Activated CD8-positive, alpha-beta T cell treated with anti-CD3 and anti-CD28 coated beads, Interleukin-2, amount 10 ng/mL, durations not matched to agents 7 days and 5 days (primary cell): ENCODE results near the gene VSTM2L. TPM values are rescaled to one million over a fixed set of nuclear protein-coding genes. Genes with fewer than 3 reads are reported as not detected.

Experiments used
- ATAC-seq: fragments of 150-1000 bp; cut with Tn5 transposase; one replicate; pipeline ENCODE4 v1.10.0; 2021; ENCODE audit warnings: moderate library complexity
- CTCF ChIA-PET: fragments of 350-600 bp; sonication (Branson Sonifier 250); formaldehyde crosslinking; loops from one replicate; lab custom pipeline; 2021; ENCODE audit warnings: antibody characterized with exemption; lab: Charles Lee
- POLR2A ChIA-PET: fragments of 350-600 bp; sonication (Branson Sonifier 250); formaldehyde crosslinking; loops from one replicate; lab custom pipeline; 2021; ENCODE audit warnings: antibody characterized with exemption; lab: Charles Lee
- DNase-seq: peaks from one replicate; pipeline ENCODE4 v3.0.0-alpha.2; 2020
- H3K27ac Mint-ChIP-seq: one replicate; pipeline ENCODE4 v1.8.0; 2021; ENCODE audit warnings: mild to moderate bottlenecking, mixed read lengths
- H3K27me3 Mint-ChIP-seq: one replicate; pipeline ENCODE4 v1.8.0; 2021; ENCODE audit warnings: low read depth, mixed read lengths
- H3K36me3 Mint-ChIP-seq: one replicate; pipeline ENCODE4 v1.8.0; 2021; ENCODE audit warnings: low read depth, mixed read lengths
- H3K4me1 Mint-ChIP-seq: one replicate; pipeline ENCODE4 v1.8.0; 2021; ENCODE audit warnings: low read depth, mixed read lengths
- H3K4me3 Mint-ChIP-seq: one replicate; pipeline ENCODE4 v1.8.0; 2021; ENCODE audit warnings: mild to moderate bottlenecking, mixed read lengths
- H3K9me3 Mint-ChIP-seq: one replicate; pipeline ENCODE4 v1.8.0; 2022; ENCODE audit warnings: mixed read lengths; ENCODE audit not compliant: insufficient read depth
- total RNA-seq, 2 experiments: library from RNA; stranded (reverse); gene quantifications; one replicate each; pipeline ENCODE4 v1.2.3, GENCODE V29; 2021

The VSTM2L gene
- total RNA-seq, 2 experiments from 2014 or later = 0.21 TPM; not detected in 1

DNA sequence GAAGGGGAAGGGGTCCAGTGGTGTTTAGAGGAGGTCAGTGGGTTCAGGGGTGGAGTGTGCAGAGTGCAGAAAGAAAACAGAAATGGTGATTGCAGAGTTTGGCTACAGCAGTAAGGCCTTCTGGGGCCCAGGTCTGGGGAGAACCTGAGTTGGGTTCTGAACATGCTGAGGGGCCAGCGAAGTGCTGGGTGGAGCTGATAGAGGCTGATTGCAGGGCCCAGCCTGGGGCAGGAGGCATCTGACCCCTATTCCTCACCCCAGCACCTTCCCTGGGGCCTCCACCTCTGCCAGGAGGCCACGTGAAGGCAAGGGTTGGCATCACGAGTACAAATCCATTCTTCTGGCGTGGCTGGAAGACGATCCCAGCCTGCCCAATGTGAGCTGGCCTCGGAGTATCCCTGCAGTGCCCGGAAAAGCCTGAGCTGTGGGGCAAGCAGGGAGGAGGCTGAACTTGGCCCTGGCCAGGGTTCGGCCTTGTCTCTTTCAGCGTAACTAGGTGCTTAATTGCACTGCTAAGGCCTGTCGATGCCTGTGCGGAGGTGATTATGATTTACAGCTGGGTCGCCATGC is 35.3 kb downstream of the VSTM2L start:
- H3K36me3 Mint-ChIP-seq = no peaks in the 10 kb centered on the region
- no peaks in the 10 kb centered on the region for H3K4me1 Mint-ChIP-seq
- no peak overlapping the region for H3K27ac Mint-ChIP-seq
- DNase-seq (no peak), ATAC-seq (no peak)
- no peaks in the 10 kb centered on the region for H3K9me3 Mint-ChIP-seq
- ChIA-PET CTCF (no interaction called here), POLR2A (no interaction called here)
- H3K27me3 Mint-ChIP-seq = no peaks in the 10 kb centered on the region
- H3K4me3 Mint-ChIP-seq = no peak overlapping the region

DNA sequence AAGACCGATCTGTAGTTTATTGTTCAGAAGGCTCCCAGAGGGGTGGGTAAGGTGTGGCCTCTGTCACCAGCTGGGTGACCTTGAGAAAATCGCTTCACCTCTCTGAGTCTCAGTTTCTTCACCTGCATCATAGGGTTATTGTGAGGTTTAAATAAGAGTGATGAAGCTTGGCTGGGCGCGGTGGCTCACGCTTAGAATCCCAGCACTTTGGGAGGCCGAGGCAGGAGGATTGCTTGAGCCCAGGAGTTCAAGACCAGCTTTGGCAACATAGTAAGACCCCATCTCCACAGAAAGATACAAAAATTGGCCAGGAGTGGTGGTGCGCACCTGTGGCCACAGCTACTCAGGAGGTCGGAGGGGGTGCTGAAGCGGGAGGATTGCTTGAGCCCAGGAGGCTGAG is 36.0 kb downstream of the VSTM2L start:
- no peak for ATAC-seq
- H3K27me3 Mint-ChIP-seq = no peaks in the 10 kb centered on the region
- no peaks in the 10 kb centered on the region for H3K36me3 Mint-ChIP-seq
- no peak for DNase-seq
- H3K27ac Mint-ChIP-seq = no peak overlapping the region
- H3K4me1 Mint-ChIP-seq = no peaks in the 10 kb centered on the region
- no peak overlapping the region for H3K4me3 Mint-ChIP-seq
- H3K9me3 Mint-ChIP-seq = no peaks in the 10 kb centered on the region
- ChIA-PET POLR2A (no interaction called here), CTCF (no interaction called here)

DNA sequence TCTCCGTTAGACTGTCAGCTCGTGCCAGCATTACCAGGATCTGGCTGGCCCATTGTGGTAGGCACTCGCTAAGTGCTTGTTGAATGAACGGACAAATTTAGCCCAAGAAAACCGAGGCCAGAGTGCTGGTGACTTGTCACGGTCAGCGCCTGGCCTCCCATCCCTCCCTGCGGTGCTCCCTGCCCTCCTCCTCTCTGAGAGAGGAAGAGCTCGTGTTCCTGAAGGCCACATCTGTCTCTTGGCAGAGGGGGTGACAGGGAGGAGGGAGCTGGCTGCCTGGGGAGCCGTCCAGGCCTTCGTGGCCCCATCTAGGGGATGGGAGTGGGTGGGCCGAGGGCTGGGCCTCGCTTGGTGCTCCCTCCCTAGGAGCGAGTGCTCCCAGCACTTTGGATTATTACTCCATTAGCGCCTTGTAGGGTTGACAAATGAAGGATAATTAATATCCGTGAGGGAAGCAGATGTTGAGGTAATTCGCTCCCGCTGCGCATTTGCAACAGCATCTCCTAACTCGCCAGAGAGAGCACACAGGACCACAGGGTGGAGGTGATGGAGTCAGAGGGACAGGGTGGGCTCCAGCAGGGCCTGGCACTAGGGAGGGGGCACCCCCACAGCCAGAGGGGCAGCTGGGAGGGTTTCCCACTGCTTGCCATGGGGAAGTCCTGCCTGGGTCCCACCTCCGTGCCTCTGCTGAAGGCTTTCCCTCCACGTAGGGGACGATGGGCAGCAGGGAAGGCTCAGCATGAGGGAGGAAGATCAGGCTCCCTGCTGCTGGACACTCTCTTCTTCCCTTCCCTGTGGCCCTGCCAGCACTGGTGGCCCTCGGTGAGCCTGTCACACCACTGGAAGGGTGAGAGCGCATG is 37.0 kb downstream of the VSTM2L start:
- H3K27ac Mint-ChIP-seq = no peak overlapping the region
- no peaks in the 10 kb centered on the region for H3K27me3 Mint-ChIP-seq
- H3K9me3 Mint-ChIP-seq = no peaks in the 10 kb centered on the region
- no peak overlapping the region for H3K4me3 Mint-ChIP-seq
- no peaks in the 10 kb centered on the region for H3K36me3 Mint-ChIP-seq
- CTCF ChIA-PET = no interaction called here
- POLR2A ChIA-PET = no interaction called here
- ATAC-seq = no peak
- DNase-seq = no peak
- H3K4me1 Mint-ChIP-seq = no peaks in the 10 kb centered on the region

DNA sequence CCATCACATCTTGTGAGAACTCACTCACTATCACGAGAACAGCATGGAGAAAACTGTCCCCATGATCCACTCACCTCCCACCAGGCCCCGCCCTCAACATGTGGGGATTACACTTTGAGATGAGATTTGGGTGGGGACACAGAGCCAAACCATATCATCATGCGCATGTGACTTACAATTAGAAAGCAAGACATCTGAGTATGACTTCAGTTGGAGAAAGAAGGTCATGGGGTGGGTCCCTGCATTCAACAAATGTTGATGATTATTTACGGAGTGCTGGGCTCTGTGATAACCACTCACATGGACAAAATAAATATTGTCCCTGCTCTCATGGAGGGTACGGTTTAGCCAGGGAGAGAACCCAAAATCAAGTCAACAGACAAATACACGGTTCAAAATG is 37.9 kb downstream of the VSTM2L start:
- ChIA-PET CTCF (no interaction called here), POLR2A (no interaction called here)
- H3K4me3 Mint-ChIP-seq = no peak overlapping the region
- no peaks in the 10 kb centered on the region for H3K27me3 Mint-ChIP-seq
- no peaks in the 10 kb centered on the region for H3K4me1 Mint-ChIP-seq
- DNase-seq (no peak), ATAC-seq (no peak)
- no peaks in the 10 kb centered on the region for H3K36me3 Mint-ChIP-seq
- no peak overlapping the region for H3K27ac Mint-ChIP-seq
- H3K9me3 Mint-ChIP-seq = no peaks in the 10 kb centered on the region

DNA sequence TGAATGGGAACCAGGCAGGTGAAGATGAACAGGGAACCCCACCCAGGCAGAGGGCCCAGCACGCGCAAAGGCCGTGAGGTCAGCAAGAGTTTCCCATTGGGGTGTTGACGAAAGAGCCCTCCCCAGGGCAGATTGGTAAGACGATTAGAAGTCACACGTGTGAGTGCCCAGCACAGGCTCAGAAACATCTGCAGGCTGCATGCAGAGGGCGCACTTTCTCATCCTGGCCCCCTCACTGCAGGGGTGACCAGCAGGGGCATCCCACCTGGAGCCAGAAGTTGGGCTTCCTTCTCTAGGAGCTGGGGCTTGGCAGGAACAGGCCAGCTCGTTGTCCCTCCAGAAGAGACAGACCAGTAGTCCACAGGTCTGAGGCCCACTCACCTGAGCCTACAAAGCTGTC is 38.4 kb downstream of the VSTM2L start:
- ATAC-seq (no peak), DNase-seq (no peak)
- Mint-ChIP-seq H3K9me3 (no peaks in the 10 kb centered on the region), H3K36me3 (no peaks in the 10 kb centered on the region), H3K27ac (no peak overlapping the region), H3K4me1 (no peaks in the 10 kb centered on the region), H3K4me3 (no peak overlapping the region), H3K27me3 (no peaks in the 10 kb centered on the region)
- ChIA-PET POLR2A (no interaction called here), CTCF (no interaction called here)

DNA sequence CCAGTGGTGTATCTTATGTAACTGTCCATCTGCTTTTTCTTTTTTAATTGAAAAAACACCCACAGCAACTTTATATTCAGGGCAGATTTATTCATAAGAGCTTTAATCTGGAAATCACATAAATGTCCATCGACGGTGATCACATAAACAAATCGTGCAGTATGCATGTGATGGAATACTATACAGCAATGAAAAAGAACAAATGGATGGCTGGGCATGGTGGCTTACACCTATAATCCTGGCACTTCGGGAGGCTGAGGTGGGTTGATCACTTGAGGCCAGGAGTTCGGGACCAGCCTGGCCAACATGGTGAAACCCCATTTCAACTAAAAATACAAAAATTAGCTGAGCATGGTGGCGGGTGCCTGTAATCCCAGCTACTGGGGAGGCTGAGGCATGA is 39.1 kb downstream of the VSTM2L start:
- ATAC-seq = no peak
- H3K36me3 Mint-ChIP-seq = no peaks in the 10 kb centered on the region

DNA sequence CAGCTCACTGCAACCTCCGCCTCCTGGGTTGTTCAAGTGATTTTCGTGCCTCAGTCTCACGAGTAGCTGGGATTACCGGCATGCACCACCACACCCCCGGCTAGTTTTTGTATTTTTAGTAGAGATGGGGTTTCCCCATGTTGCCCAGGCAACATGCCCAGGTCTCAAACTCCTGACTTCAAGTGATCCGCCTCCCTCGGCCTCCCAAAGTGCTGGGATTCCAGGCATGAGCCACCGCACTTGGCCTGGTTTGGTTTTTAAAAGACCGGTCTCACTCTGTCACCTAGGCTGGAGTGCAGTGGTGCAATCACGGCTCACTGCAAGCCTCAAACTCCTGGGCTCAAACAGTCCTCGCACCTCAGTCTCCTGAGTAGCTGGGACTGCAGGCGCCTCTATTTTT is 40.1 kb downstream of the VSTM2L start:
- DNase-seq = no peak
- no peak overlapping the region for H3K27ac Mint-ChIP-seq
- no peak overlapping the region for H3K4me3 Mint-ChIP-seq
- peaks cover 2% of the 10 kb centered on the region for H3K27me3 Mint-ChIP-seq
- no peak for ATAC-seq
- CTCF ChIA-PET = no interaction called here
- H3K4me1 Mint-ChIP-seq = no peaks in the 10 kb centered on the region
- POLR2A ChIA-PET = no interaction called here
- no peaks in the 10 kb centered on the region for H3K36me3 Mint-ChIP-seq
- no peaks in the 10 kb centered on the region for H3K9me3 Mint-ChIP-seq

More for the DNA sequence above, 39.1 kb downstream of the VSTM2L start:
- DNase-seq = no peak
- Mint-ChIP-seq H3K9me3 (no peaks in the 10 kb centered on the region), H3K27ac (no peak overlapping the region), H3K27me3 (peaks cover 2% of the 10 kb centered on the region), H3K4me3 (no peak overlapping the region), H3K4me1 (no peaks in the 10 kb centered on the region)
- CTCF ChIA-PET = no interaction called here
- POLR2A ChIA-PET = no interaction called here

DNA sequence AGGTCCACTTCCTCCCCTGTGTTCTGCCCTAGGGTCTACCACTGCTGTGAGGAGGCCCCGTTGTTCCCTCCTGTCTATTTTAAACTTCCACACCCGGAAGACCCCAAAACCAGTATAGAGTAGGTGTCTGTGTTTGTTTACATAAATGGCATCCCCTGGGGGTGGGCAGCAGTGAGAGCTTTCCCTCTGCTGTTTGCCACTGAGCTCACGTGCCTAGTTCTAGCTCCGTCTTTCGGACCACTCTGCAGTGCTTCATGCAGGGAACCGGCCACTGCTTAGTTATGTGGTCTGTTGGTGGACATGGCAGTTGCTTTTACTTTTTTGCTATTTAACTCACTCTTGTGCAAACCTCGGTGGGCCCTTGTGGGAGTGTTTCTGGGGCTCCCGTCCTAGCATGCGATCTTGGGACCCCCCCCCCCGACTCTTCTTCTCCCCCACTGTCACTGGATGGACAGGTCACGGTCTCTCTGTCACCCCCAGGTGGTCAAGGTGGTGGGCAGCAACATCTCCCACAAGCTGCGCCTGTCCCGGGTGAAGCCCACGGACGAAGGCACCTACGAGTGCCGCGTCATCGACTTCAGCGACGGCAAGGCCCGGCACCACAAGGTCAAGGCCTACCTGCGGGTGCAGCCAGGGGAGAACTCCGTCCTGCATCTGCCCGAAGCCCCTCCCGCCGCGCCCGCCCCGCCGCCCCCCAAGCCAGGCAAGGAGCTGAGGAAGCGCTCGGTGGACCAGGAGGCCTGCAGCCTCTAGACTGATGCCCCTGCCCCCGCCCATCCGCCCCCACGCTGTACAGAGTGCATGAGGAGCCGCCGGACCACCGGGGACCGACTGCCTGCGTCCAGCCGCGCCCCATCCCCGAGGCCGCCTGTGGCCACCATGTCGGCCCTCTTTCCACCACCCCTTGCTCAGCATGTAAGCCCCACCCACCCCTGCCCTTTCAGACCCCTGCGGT is 40.9 kb downstream of the VSTM2L start:
- Mint-ChIP-seq H3K27me3 (peaks cover 2% of the 10 kb centered on the region), H3K4me1 (no peaks in the 10 kb centered on the region), H3K4me3 (no peak overlapping the region), H3K36me3 (no peaks in the 10 kb centered on the region), H3K27ac (no peak overlapping the region), H3K9me3 (no peaks in the 10 kb centered on the region)
- DNase-seq (no peak), ATAC-seq (no peak)
- POLR2A ChIA-PET = no interaction called here
- CTCF ChIA-PET = no interaction called here

DNA sequence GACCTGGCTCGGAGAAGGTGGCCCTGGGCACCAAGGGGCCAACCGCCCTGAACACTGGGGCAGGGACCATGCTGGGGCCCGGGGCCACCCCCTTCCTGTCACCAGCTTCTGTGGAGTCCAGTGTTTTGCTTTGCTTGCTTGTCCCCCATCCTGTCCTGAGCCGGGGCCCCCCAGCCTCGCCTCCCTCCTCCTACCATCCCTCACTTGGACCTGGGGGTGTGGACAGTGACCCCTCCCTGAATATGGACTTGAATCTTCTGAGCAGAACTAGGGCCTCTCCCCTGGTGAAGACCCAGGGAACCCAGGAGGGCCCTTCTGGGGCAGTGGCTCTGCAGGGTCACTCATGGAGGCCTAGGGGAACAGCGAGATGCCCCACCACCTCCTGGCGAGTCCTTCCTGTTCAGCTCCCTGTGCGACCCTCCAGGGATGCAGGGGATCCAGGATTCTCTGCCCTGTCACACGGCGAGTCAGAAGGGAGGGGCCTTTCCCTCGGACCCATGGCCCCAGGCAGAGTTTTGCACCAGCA is 41.6 kb downstream of the VSTM2L start:
- Mint-ChIP-seq H3K36me3 (no peaks in the 10 kb centered on the region), H3K4me3 (no peak overlapping the region), H3K27me3 (peaks cover 2% of the 10 kb centered on the region), H3K27ac (no peak overlapping the region), H3K9me3 (no peaks in the 10 kb centered on the region), H3K4me1 (no peaks in the 10 kb centered on the region)
- DNase-seq (no peak), ATAC-seq (no peak)
- CTCF ChIA-PET = no interaction called here
- POLR2A ChIA-PET = no interaction called here

DNA sequence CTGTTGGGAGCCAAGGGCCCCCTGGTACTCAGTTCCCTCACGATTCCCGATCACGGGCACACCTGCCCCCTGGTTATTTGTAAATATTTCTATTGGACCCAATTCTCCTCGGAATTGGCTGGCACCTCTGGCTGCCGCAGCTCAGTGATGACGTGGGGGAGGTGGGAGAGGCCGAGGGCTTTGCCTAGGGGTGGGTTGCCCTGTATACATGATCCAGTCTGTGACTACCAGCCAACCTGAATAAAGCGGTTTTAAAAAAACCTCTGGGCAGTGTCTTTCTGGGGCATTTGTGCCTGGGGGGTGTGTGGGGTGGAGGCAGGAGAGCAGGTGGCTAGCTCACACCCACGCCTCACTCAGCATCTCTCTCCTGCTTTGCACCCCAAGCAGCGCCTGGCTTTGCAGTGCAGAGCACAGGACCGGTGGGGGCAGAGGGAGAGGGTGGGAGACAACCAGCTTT is 42.2 kb downstream of the VSTM2L start:
- H3K4me3 Mint-ChIP-seq = no peak overlapping the region
- H3K36me3 Mint-ChIP-seq = no peaks in the 10 kb centered on the region
- no peaks in the 10 kb centered on the region for H3K9me3 Mint-ChIP-seq
- CTCF ChIA-PET = no interaction called here
- H3K27me3 Mint-ChIP-seq = peaks cover 2% of the 10 kb centered on the region
- POLR2A ChIA-PET = no interaction called here
- no peak overlapping the region for H3K27ac Mint-ChIP-seq
- DNase-seq (no peak), ATAC-seq (no peak)
- no peaks in the 10 kb centered on the region for H3K4me1 Mint-ChIP-seq

DNA sequence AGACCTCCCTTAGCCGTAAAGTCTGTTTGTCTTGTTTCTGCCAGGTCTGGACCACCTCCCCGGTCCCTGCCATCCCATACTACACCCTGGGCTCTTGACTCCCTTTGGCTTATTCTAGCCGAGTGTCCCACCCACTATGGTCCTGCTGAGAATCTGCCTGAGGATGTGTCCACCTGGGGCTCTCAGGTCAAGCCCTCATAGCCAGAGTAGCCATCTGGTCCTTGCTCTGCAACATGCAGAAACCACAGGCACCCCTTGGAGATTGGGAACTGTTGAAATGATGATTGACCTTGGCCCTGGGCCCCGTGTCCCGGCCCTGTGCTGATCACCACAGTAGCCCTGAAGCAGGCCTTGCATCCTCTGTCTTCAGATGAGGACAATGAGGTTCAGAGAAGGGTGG is 44.0 kb downstream of the VSTM2L start:
- CTCF ChIA-PET = no interaction called here
- H3K4me1 Mint-ChIP-seq = no peaks in the 10 kb centered on the region
- no peaks in the 10 kb centered on the region for H3K36me3 Mint-ChIP-seq
- peaks cover 2% of the 10 kb centered on the region for H3K27me3 Mint-ChIP-seq
- POLR2A ChIA-PET = no interaction called here
- H3K9me3 Mint-ChIP-seq = no peaks in the 10 kb centered on the region
- ATAC-seq (no peak), DNase-seq (no peak)
- H3K27ac Mint-ChIP-seq = no peak overlapping the region
- no peak overlapping the region for H3K4me3 Mint-ChIP-seq

DNA sequence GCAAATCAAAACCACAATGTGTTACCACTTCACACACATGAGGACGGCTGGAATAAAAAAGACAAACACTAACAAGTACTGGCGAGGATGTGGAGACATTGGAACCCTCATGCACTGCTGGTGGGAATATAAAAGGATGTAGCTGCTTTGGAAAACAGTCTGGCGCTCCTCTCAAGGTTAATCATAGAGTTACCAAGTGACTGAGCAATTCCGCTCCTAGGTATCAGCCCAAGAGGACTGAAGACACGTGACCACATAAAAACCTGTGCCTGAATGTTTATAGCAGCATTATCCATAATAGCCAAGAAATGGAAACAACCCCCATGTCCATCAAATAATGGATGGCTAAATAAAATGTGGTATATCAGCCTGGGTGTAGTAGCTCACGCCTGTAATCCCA is 45.0 kb downstream of the VSTM2L start:
- Mint-ChIP-seq H3K27me3 (peaks cover 2% of the 10 kb centered on the region), H3K4me1 (no peaks in the 10 kb centered on the region), H3K4me3 (no peak overlapping the region), H3K27ac (no peak overlapping the region), H3K36me3 (no peaks in the 10 kb centered on the region), H3K9me3 (no peaks in the 10 kb centered on the region)
- ATAC-seq (no peak), DNase-seq (no peak)
- ChIA-PET POLR2A (no interaction called here), CTCF (no interaction called here)
